Medulla oblongata (tissue), 1 donor: Measurements from ENCODE around the gene HMCN1.

ENCODE experiments used
- DNase-seq: peaks from one replicate; pipeline ENCODE4 v3.0.0-alpha.2; 2015; ENCODE audit errors: extremely low spot score

HMCN1 gene

GRCh38 chr1:186235696-186236095, 501.5 kb downstream of the HMCN1 start:
- DNase-seq: no peak

- no peak for DNase-seq
Measured at GRCh38 chr1:186236921-186237320, 502.7 kb downstream of the HMCN1 start.

DNA sequence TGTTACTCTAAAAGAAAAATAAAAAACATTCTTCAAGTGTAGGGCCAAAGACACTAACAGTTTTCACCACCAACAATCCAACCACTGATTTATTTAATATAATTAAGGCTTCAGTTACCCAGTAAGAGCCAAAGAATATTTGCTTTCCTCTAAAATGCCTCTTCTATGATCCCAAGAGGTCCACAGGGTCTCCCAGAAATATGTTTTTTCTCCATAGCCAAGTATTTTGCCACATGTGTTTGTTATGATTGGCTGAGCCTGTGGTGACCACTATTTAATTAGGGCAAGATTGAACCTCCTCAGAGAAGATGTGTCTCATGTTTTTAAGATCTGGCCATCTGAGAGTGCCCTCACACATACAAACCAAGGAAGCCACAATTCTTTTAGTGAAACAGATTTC, 505.0 kb downstream of the HMCN1 start:
- DNase-seq: no peak

DNA sequence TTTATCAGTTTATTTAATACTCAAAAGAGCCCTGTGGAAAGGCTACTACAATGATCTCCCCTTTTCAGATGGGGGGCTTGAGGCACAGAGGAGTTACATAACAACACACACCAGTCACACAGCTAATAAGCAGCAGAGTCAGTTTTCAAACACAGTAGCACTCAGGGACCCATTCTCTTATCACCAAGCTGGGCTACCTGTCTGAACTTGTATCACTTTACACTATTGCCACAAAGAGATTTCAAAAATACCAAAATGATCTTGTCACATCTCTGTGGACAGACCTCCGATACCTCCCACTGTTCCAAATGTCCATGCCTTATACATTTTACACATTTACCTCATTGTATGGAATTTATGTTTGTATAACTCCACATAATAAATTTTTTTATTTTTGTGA, 506.2 kb downstream of the HMCN1 start:
- DNase-seq: no peak
